Neural cell (in vitro differentiated cells): ENCODE results near the gene ACR. TPM values are rescaled to one million over a fixed set of nuclear protein-coding genes. Genes with fewer than 3 reads are reported as not detected.

Experiments used
- H2AFZ ChIP-seq: fragments of 200-600, 300-800 bp; sonication (generic), shearing (Covaris generic); 2 replicates; pipeline ENCODE4 v1.6.0; 2014; ENCODE audit warnings: low read depth, mild to moderate bottlenecking, antibody characterized with exemption, low read length, moderate library complexity
- H3F3A ChIP-seq: fragments of 200-600 bp; shearing (Covaris generic); 2 replicates; pipeline ENCODE4 v1.6.1; 2016; ENCODE audit warnings: mild to moderate bottlenecking, moderate library complexity, mixed read lengths, antibody characterized with exemption, low read length; ENCODE audit not compliant: insufficient read depth, poor library complexity, severe bottlenecking
- H3K27ac ChIP-seq: fragments of 200-600, 300-800 bp; sonication (generic), shearing (Covaris generic); 2 replicates; pipeline ENCODE4 v1.5.1; 2014; ENCODE audit warnings: mild to moderate bottlenecking, low read length, moderate library complexity
- H3K27me3 ChIP-seq: fragments of 300-800, 200-600 bp; sonication (generic), shearing (Covaris generic); 2 replicates; pipeline ENCODE4 v1.6.0; 2014; ENCODE audit warnings: mild to moderate bottlenecking, low read depth, low read length, moderate library complexity; ENCODE audit not compliant: insufficient read depth
- H3K36me3 ChIP-seq: fragments of 300-800, 200-600 bp; sonication (generic), shearing (Covaris generic); 2 replicates; pipeline ENCODE4 v1.5.1; 2014; ENCODE audit warnings: mild to moderate bottlenecking, antibody characterized with exemption, low read length, moderate library complexity; ENCODE audit not compliant: insufficient read depth
- H3K4me2 ChIP-seq: fragments of 300-800, 200-600 bp; sonication (generic), shearing (Covaris generic); 2 replicates; pipeline ENCODE4 v1.6.0; 2014; ENCODE audit warnings: mild to moderate bottlenecking, low read length
- H3K4me3 ChIP-seq: fragments of 300-800, 200-600 bp; sonication (generic), shearing (Covaris generic); 2 replicates; pipeline ENCODE4 v1.5.1; 2014; ENCODE audit warnings: mild to moderate bottlenecking, low read length, moderate library complexity
- H3K79me2 ChIP-seq: fragments of 200-600 bp; shearing (Covaris generic); replicated peaks from 2 replicates; pipeline ENCODE4 v1.6.0; 2014; ENCODE audit warnings: mild to moderate bottlenecking, low read length, moderate library complexity; ENCODE audit not compliant: insufficient read depth
- H3K9ac ChIP-seq: fragments of 300-800, 200-600 bp; sonication (generic), shearing (Covaris generic); 2 replicates; pipeline ENCODE4 v1.6.1; 2016; ENCODE audit warnings: mild to moderate bottlenecking, low read length, mixed read lengths
- H3K9me2 ChIP-seq: fragments of 200-600 bp; shearing (Covaris generic); 2 replicates; pipeline ENCODE4 v1.6.1; 2016; ENCODE audit warnings: mild to moderate bottlenecking, low read length, mixed read lengths; ENCODE audit not compliant: insufficient read depth
- H3K9me3 ChIP-seq: fragments of 200-600, 300-800 bp; sonication (generic), shearing (Covaris generic); 2 replicates; pipeline ENCODE4 v1.6.1; 2016; ENCODE audit warnings: mild to moderate bottlenecking, mixed run types, low read length, moderate library complexity, mixed read lengths
- H4K20me1 ChIP-seq: fragments of 200-600 bp; shearing (Covaris generic); 2 replicates; pipeline ENCODE4 v1.6.1; 2016; ENCODE audit warnings: mild to moderate bottlenecking, mixed run types; ENCODE audit not compliant: insufficient read depth
- EP300 ChIP-seq: fragments of 450-650 bp; conservative IDR thresholded peaks from 2 replicates; pipeline ENCODE4 v1.6.1; 2014; ENCODE audit warnings: antibody characterized with exemption, mild to moderate bottlenecking, moderate library complexity; ENCODE audit not compliant: poor library complexity, severe bottlenecking
- EZH2 ChIP-seq: fragments of 200-600, 300-800 bp; shearing (Covaris generic), sonication (generic); IDR thresholded peaks from 2 replicates; pipeline ENCODE4 v1.6.1; 2014; ENCODE audit warnings: antibody characterized with exemption, low read length, borderline replicate concordance, mild to moderate bottlenecking; ENCODE audit not compliant: insufficient read depth, poor library complexity, severe bottlenecking
- MXI1 ChIP-seq: fragments of 450-650 bp; conservative IDR thresholded peaks from 2 replicates; pipeline ENCODE4 v1.6.1; 2014; ENCODE audit warnings: antibody characterized with exemption, mild to moderate bottlenecking; ENCODE audit not compliant: poor library complexity, severe bottlenecking
- POLR2AphosphoS5 ChIP-seq: IDR thresholded peaks from 2 replicates; pipeline ENCODE4 v1.6.1; 2012
- RAD21 ChIP-seq: fragments of 450-650 bp; conservative IDR thresholded peaks from 2 replicates; pipeline ENCODE4 v1.6.1; 2014; ENCODE audit warnings: antibody characterized with exemption, mild to moderate bottlenecking, moderate library complexity
- SMC3 ChIP-seq: fragments of 450-650 bp; conservative IDR thresholded peaks from 2 replicates; pipeline ENCODE4 v1.6.1; 2014; ENCODE audit warnings: antibody characterized with exemption, mild to moderate bottlenecking, moderate library complexity; ENCODE audit not compliant: poor library complexity
- TAF1 ChIP-seq: IDR thresholded peaks from 2 replicates; pipeline ENCODE4 v1.6.1; 2012; ENCODE audit warnings: low read depth
- polyA plus RNA-seq: library from polyadenylated mRNA; depleted of rRNA; stranded (reverse); fragments of >200 nt; gene quantifications from 2 replicates; pipeline ENCODE4 v1.2.3, GENCODE V29; 2014
- TF ChIP-seq, protein P1 (sequence below): fragments of 450-650 bp; IDR thresholded peaks from 2 replicates; pipeline ENCODE4 v1.5.1; 2014; ENCODE audit warnings: antibody characterized with exemption, mild to moderate bottlenecking, moderate library complexity; ENCODE audit not compliant: poor library complexity, severe bottlenecking
- TF ChIP-seq, protein P2 (sequence below): IDR thresholded peaks from 2 replicates; pipeline ENCODE4 v1.6.1; 2012; ENCODE audit warnings: borderline replicate concordance

Gene ACR
- polyA plus RNA-seq, 1 donor from 2014 or later, result not detected

DNA sequence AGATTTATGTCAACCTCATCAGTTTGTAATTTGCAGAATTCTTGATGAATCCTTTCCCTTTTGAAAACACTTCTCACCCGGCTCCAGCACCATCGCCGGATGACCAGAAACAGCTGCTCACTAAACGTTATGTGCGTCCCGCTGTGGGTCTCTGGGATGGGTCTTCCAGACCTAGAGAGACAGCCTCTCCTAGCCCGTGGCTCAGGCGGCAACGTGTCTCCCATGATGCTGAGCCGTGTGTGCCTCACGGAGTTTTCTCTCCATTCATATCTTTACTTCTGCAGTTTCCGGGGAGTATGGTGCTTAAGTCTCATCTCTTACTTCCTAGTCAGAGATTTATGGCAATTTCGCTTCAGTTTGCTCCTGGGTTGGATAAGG lies 25.0 kb upstream of the ACR start:
- Histone ChIP-seq H3F3A (no peaks in the 10 kb centered on the region), H3K27ac (no peak overlapping the region), H3K4me2 (no peak overlapping the region), H3K9me3 (no peaks in the 10 kb centered on the region), H3K27me3 (no peaks in the 10 kb centered on the region), H3K36me3 (peaks cover 9% of the 10 kb centered on the region), H3K9me2 (no peaks in the 10 kb centered on the region), H3K9ac (no peak overlapping the region), H3K4me3 (no peak overlapping the region), H2AFZ (no peak overlapping the region), H4K20me1 (no peaks in the 10 kb centered on the region), H3K79me2 (no peaks in the 10 kb centered on the region)
- TF ChIP-seq MXI1 (no peak), RAD21 (no peak), POLR2AphosphoS5 (no peak), SMC3 (no peak), TAF1 (no peak), EZH2 (no peak), EP300 (no peak)
- TF ChIP-seq, protein P1, sequence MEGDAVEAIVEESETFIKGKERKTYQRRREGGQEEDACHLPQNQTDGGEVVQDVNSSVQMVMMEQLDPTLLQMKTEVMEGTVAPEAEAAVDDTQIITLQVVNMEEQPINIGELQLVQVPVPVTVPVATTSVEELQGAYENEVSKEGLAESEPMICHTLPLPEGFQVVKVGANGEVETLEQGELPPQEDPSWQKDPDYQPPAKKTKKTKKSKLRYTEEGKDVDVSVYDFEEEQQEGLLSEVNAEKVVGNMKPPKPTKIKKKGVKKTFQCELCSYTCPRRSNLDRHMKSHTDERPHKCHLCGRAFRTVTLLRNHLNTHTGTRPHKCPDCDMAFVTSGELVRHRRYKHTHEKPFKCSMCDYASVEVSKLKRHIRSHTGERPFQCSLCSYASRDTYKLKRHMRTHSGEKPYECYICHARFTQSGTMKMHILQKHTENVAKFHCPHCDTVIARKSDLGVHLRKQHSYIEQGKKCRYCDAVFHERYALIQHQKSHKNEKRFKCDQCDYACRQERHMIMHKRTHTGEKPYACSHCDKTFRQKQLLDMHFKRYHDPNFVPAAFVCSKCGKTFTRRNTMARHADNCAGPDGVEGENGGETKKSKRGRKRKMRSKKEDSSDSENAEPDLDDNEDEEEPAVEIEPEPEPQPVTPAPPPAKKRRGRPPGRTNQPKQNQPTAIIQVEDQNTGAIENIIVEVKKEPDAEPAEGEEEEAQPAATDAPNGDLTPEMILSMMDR, result no peak
- TF ChIP-seq, protein P2, sequence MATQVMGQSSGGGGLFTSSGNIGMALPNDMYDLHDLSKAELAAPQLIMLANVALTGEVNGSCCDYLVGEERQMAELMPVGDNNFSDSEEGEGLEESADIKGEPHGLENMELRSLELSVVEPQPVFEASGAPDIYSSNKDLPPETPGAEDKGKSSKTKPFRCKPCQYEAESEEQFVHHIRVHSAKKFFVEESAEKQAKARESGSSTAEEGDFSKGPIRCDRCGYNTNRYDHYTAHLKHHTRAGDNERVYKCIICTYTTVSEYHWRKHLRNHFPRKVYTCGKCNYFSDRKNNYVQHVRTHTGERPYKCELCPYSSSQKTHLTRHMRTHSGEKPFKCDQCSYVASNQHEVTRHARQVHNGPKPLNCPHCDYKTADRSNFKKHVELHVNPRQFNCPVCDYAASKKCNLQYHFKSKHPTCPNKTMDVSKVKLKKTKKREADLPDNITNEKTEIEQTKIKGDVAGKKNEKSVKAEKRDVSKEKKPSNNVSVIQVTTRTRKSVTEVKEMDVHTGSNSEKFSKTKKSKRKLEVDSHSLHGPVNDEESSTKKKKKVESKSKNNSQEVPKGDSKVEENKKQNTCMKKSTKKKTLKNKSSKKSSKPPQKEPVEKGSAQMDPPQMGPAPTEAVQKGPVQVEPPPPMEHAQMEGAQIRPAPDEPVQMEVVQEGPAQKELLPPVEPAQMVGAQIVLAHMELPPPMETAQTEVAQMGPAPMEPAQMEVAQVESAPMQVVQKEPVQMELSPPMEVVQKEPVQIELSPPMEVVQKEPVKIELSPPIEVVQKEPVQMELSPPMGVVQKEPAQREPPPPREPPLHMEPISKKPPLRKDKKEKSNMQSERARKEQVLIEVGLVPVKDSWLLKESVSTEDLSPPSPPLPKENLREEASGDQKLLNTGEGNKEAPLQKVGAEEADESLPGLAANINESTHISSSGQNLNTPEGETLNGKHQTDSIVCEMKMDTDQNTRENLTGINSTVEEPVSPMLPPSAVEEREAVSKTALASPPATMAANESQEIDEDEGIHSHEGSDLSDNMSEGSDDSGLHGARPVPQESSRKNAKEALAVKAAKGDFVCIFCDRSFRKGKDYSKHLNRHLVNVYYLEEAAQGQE, result no peak

DNA sequence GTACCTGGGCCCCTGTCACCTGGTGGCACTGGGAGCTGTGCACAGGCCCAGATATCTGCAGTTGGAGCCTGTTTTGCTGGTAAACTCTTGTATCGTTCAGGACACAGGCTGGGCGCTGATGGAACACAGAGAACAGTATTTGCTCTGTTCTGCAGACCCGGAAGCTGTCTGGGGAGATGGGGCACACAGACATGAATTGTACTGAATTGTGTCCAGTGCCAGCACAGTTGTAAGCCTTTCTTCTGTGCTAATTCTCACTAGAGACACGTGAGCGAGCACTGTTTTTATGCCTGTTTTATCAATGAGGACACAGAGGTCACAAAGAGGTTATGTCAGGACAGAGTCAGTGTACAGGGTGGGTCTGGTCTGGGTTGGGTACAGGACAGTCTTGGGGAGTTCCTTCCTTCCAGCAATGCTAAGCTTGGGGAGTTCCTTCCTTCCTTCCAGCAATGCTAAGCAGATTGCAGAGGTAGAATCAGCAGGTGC lies 24.4 kb upstream of the ACR start:
- Histone ChIP-seq H3F3A (no peaks in the 10 kb centered on the region), H3K9me3 (no peaks in the 10 kb centered on the region), H3K4me2 (no peak overlapping the region), H3K27ac (no peak overlapping the region), H3K27me3 (no peaks in the 10 kb centered on the region), H4K20me1 (no peaks in the 10 kb centered on the region), H3K4me3 (no peak overlapping the region), H3K9ac (no peak overlapping the region), H2AFZ (no peak overlapping the region), H3K79me2 (no peaks in the 10 kb centered on the region), H3K36me3 (peaks cover 9% of the 10 kb centered on the region), H3K9me2 (no peaks in the 10 kb centered on the region)
- TF ChIP-seq RAD21, result no peak
- TF ChIP-seq EP300, result no peak
- TF ChIP-seq, protein P2, result no peak
- TF ChIP-seq POLR2AphosphoS5, result no peak
- no peak for TF ChIP-seq EZH2
- TF ChIP-seq, protein P1, result no peak
- TF ChIP-seq TAF1, result no peak
- no peak for TF ChIP-seq SMC3
- TF ChIP-seq MXI1, result no peak
